Measurements from ENCODE around the gene MINDY1. TPM values are rescaled to one million over a fixed set of nuclear protein-coding genes. Genes with fewer than 3 reads are reported as not detected.

The MINDY1 gene
- total RNA-seq, 1 donor from 2014 or later, result 14.6 TPM

DNA sequence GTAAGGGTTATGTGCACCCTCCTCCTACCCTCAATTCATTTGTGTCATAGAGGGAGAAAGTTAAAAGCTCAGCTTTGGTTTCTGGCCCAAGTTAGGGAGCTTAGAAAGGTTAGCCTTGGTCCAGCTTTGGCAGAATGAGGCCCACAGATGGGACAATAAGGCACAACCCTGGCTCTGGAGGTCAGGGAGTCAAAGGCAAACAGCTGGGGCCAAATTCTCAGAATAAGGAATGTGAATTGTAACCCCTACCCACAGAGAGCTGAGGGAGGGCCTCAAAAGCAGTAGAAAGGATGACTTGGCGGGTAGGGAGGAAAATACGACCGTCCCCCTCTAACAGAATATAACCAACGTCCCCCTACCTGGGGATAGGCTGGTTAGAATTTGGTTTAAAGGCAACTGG lies 41.1 kb downstream of the MINDY1 start:
- no peak for DNase-seq (ENCODE audit: low read depth)
- H3K4me3 ChIP-seq (ENCODE audit: low read depth, low read length), result no peak overlapping the region
- TF ChIP-seq, protein P1, sequence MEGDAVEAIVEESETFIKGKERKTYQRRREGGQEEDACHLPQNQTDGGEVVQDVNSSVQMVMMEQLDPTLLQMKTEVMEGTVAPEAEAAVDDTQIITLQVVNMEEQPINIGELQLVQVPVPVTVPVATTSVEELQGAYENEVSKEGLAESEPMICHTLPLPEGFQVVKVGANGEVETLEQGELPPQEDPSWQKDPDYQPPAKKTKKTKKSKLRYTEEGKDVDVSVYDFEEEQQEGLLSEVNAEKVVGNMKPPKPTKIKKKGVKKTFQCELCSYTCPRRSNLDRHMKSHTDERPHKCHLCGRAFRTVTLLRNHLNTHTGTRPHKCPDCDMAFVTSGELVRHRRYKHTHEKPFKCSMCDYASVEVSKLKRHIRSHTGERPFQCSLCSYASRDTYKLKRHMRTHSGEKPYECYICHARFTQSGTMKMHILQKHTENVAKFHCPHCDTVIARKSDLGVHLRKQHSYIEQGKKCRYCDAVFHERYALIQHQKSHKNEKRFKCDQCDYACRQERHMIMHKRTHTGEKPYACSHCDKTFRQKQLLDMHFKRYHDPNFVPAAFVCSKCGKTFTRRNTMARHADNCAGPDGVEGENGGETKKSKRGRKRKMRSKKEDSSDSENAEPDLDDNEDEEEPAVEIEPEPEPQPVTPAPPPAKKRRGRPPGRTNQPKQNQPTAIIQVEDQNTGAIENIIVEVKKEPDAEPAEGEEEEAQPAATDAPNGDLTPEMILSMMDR (conservative IDR thresholded peaks at IDR 0.05; ENCODE audit: low read depth, low read length), result no peak

DNA sequence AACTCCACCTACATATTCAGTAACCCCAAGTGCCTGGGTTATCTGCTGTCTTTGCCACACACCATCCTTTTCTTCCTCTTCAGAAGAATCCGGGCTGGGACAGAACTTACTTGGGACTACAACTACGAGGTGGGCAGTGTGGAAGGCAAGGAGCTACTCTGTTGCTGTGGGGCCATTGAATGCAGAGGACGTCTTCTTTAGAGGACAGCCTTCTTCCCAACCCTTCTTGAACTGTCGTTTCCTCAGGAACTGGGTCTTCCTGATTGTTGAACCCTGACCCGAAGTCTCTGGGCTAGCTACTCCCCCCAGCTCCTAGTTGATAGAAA lies 42.6 kb downstream of the MINDY1 start:
- TF ChIP-seq, protein P1 (conservative IDR thresholded peaks at IDR 0.05; ENCODE audit: low read depth, low read length), result no peak
- DNase-seq (ENCODE audit: low read depth), result no peak
- no peak overlapping the region for H3K4me3 ChIP-seq (ENCODE audit: low read depth, low read length)

DNA sequence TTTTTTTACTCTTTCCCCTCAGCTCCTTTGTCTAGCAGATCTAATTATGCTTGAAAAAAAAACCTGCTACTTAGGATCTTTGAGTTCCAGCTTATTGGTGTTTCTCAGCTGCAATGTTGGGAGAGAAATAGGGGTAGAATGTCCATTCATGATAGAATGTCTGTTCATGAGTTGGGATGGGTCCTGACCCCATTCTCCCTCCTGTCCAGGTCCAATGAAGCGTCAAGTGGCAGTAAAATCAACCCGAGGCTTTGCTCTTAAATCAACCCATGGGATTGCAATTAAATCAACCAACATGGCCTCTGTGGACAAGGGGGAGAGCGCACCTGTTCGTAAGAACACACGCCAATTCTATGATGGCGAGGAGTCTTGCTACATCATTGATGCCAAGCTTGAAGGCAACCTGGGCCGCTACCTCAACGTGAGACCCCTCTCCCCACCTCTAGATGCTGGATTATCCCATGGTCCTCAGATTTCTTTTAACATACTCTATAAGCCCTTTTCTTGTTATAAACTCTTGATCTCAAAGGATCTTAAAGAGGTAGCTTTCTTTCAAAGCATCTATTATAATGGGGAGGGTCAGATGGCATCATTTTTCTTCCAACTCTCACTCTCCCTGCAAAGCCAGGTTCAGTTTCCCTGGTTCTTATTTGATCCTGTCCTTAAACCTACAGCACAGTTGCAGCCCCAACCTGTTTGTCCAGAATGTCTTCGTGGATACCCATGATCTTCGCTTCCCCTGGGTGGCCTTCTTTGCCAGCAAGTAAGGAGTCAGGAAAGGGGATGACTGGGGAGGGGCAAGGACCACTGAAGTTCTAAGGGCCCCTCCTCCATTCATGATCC lies 43.2 kb downstream of the MINDY1 start:
- DNase-seq (ENCODE audit: low read depth), result no peak
- TF ChIP-seq, protein P1 (conservative IDR thresholded peaks at IDR 0.05; ENCODE audit: low read depth, low read length), result no peak
- H3K4me3 ChIP-seq (ENCODE audit: low read depth, low read length), result no peak overlapping the region

DNA sequence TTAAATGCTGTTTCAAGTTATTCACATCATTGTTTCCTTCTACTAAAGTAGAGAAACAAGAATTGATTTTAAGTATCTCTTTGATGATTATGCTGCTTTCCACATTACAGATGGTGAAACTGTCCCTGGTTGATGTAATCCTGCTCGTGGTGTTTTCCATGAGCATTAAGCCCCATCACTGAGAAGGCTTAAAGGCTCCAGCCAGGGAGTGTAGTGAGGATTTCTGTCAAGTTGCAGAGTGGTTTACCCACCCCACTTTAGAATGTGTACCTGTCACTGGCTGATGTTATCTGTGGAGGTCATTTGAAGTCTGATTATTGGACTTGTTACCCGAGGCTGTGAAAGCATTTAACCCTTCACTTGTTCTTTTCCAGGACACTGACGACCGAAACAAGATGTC lies 44.9 kb downstream of the MINDY1 start:
- DNase-seq (ENCODE audit: low read depth), result no peak
- TF ChIP-seq, protein P1 (conservative IDR thresholded peaks at IDR 0.05; ENCODE audit: low read depth, low read length), result no peak
- H3K4me3 ChIP-seq (ENCODE audit: low read depth, low read length), result no peak overlapping the region

DNA sequence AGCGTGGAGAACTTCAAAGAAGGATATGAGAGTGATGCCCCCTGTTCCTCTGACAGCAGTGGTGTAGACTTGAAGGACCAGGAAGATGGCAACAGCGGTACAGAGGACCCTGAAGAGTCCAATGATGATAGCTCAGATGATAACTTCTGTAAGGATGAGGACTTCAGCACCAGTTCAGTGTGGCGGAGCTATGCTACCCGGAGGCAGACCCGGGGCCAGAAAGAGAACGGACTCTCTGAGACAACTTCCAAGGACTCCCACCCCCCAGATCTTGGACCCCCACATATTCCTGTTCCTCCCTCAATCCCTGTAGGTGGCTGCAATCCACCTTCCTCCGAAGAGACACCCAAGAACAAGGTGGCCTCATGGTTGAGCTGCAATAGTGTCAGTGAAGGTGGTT lies 46.1 kb downstream of the MINDY1 start:
- TF ChIP-seq, protein P1 (conservative IDR thresholded peaks at IDR 0.05; ENCODE audit: low read depth, low read length), result no peak
- no peak overlapping the region for H3K4me3 ChIP-seq (ENCODE audit: low read depth, low read length)
- DNase-seq (ENCODE audit: low read depth), result no peak

- no peak overlapping the region for H3K4me3 ChIP-seq (ENCODE audit: low read depth, low read length)
- no peak for DNase-seq (ENCODE audit: low read depth)
- TF ChIP-seq, protein P1 (conservative IDR thresholded peaks at IDR 0.05; ENCODE audit: low read depth, low read length), result no peak
Observed at GRCh38 chr1:150957666-150958065, 49.0 kb downstream of the MINDY1 start.

DNA sequence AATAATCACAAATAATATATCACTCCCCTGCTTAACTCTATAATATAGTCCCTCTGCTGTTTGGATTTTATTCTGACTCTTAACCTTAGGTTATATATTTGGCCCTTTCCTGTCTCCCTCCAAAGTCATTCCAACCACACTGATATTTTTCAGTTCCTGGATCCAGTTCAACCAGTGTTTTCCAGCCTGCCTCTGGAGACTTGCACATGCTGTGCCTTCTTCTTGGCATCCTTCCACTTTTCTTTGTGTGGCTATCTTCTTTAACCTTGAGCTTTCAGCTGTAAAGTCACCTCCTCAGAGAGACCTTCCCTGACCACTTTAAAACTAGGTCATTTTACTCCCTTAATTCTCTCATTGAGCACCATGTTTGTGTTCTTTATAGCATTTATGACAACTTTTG lies 51.4 kb downstream of the MINDY1 start:
- H3K4me3 ChIP-seq (ENCODE audit: low read depth, low read length), result no peak overlapping the region
- DNase-seq (ENCODE audit: low read depth), result no peak
- TF ChIP-seq, protein P1 (conservative IDR thresholded peaks at IDR 0.05; ENCODE audit: low read depth, low read length), result no peak
